Pancreas (tissue), 10 donors: ENCODE measurements around the gene TSHZ2. TPM values are rescaled to one million over a fixed set of nuclear protein-coding genes. Genes with fewer than 3 reads are reported as not detected.

ENCODE experiments used
- ATAC-seq, 4 donors: fragments of 200-7000 bp; cut with Tn5 transposase; one replicate each; pipeline versions ENCODE4 v1.8.0 to v1.9.1; 2020; ENCODE audit warnings: mild to moderate bottlenecking in 4 of 4, moderate library complexity in 4 of 4
- DNase-seq, 6 donors: peaks; one replicate each; pipeline ENCODE4 v3.0.0-alpha.2; 2020
- FAIRE-seq: peaks from 2 replicates; lab custom pipeline; 2012; peaks lifted over from hg19 to GRCh38; lab: Jason Lieb, UNC
- H3K27ac ChIP-seq, 4 donors: fragments of 200-600 bp; sonication (generic); 1 replicate in 3 of 4; 2 replicates in 1 of 4; pipeline versions ENCODE4 v1.5.0 to v1.8.0; 2020
- H3K27me3 ChIP-seq, 4 donors: fragments of 200-600 bp; one replicate each; pipeline ENCODE4 v1.8.0; 2021
- H3K36me3 ChIP-seq, 3 donors: fragments of 200-600 bp; sonication (generic) in 1 of 3; one replicate each; pipeline versions ENCODE4 v1.5.0 to v1.8.0; 2020 to 2021
- H3K4me1 ChIP-seq, 3 donors: fragments of 200-600 bp; one replicate each; pipeline ENCODE4 v1.8.0; 2021
- H3K4me3 ChIP-seq, 4 donors: fragments of 200-600 bp; sonication (generic) in 2 of 4; one replicate each; pipeline versions ENCODE4 v1.5.0 to v1.8.0; 2020 to 2021
- H3K9me3 ChIP-seq, 4 donors: fragments of 200-600 bp; one replicate each; pipeline ENCODE4 v1.8.0; 2021
- CTCF ChIP-seq, 4 donors: fragments of 200-600 bp; sonication (generic) in 3 of 4; IDR thresholded peaks; one replicate each; pipeline versions ENCODE4 v1.5.0 to v1.8.0; 2021; ENCODE audit warnings: antibody characterized with exemption in 4 of 4
- WGBS, 2 donors: extraction: QIAGEN DNeasy Blood & Tissue Kit; methylation state at CpG; one replicate each; pipeline ENCODE4 v1.1.7; 2013; 5-methylcytosine and 5-hydroxymethylcytosine counted together
- intact Hi-C, 3 donors: fragments of 100-400 bp; cut with DNase I; formaldehyde crosslinking; loops; one replicate each; pipeline versions ENCODE4 v1.11.1 to v1.14.2; 2022
- polyA plus RNA-seq, 2 donors: library from polyadenylated mRNA; stranded (reverse); fragments of 200-250 nt; gene quantifications; one replicate each; pipeline ENCODE4 v1.2.3, GENCODE V29; 2013
- total RNA-seq, 6 donors: library from RNA; stranded (reverse); fragmentation: NEBNext Ultra II Directional in 4 of 6; extraction: Animal tissue kit (Norgen Biotek cat#: 25700) in 4 of 6; gene quantifications; one replicate each; pipeline versions ENCODE4 v1.2.1 to v1.2.4, GENCODE V29; 2021 to 2023
- donor health status: healthy with polysubstance abuse.
- donor health status: DM: no; HTN: no; CAD: no; lungs with moderate emphysema.
- donor health status: DM: no; HTN: no; CAD: no.
- donor health status: control.
- donor health status: control.
- donor health status: Bipolar disorder and iron deficiency.
- donor health status: DM: yes; HTN: yes; CAD: no.
- donor health status: DM: no; HTN: no; CAD: no.
- donor health status: DM: no; HTN: no; CAD: no.
- donor health status: DM: yes; HTN: yes; CAD: no.

Gene TSHZ2
- total and polyA plus RNA-seq, 8 donors = 2.2 to 23.5 (median 4.5) TPM

GRCh38 chr20:52945862-52946522, 26.2 kb upstream of the TSHZ2 start:
- no peaks in the 10 kb centered on the region for H3K27me3 ChIP-seq
- H3K36me3 ChIP-seq = no peaks in the 10 kb centered on the region
- DNase-seq (no peak), FAIRE-seq (no peak), ATAC-seq (peak in 3 of 4 donors; percentile 41 to 87 (median 65))
- no peaks in the 10 kb centered on the region for H3K9me3 ChIP-seq
- TF ChIP-seq CTCF (IDR thresholded peaks at IDR 0.05) = no peak
- intact Hi-C loops = no loop called here
- H3K4me1 ChIP-seq = no peaks in the 10 kb centered on the region
- WGBS, 2 donors = 53 to 58% methylated on average over 2 of the region's 2 CpGs
- H3K27ac ChIP-seq = peak overlapping the region in 1 of 4 donors; percentile 13
- H3K4me3 ChIP-seq = no peak overlapping the region

GRCh38 chr20:52948491-52948890, 23.7 kb upstream of the TSHZ2 start:
- no peak for TF ChIP-seq CTCF (IDR thresholded peaks at IDR 0.05)
- ATAC-seq (no peak), DNase-seq (no peak), FAIRE-seq (no peak)
- Histone ChIP-seq H3K27ac (no peak overlapping the region), H3K4me3 (no peak overlapping the region), H3K27me3 (no peaks in the 10 kb centered on the region), H3K36me3 (no peaks in the 10 kb centered on the region), H3K4me1 (no peaks in the 10 kb centered on the region), H3K9me3 (no peaks in the 10 kb centered on the region)
- WGBS, 2 donors = 89 to 92% methylated on average over 1 of the region's 1 CpG
- intact Hi-C loops = no loop called here

GRCh38 chr20:52953020-52953419, 19.1 kb upstream of the TSHZ2 start:
- Histone ChIP-seq H3K27me3 (no peaks in the 10 kb centered on the region), H3K36me3 (no peaks in the 10 kb centered on the region), H3K4me3 (no peak overlapping the region), H3K4me1 (no peaks in the 10 kb centered on the region), H3K9me3 (no peaks in the 10 kb centered on the region), H3K27ac (no peak overlapping the region)
- no peak for TF ChIP-seq CTCF (IDR thresholded peaks at IDR 0.05)
- WGBS, 2 donors = 70 to 83% methylated on average over 1 of the region's 1 CpG
- FAIRE-seq = no peak
- intact Hi-C loops = no loop called here
- ATAC-seq = no peak
- DNase-seq = no peak

GRCh38 chr20:52954849-52955248, 17.3 kb upstream of the TSHZ2 start:
- ATAC-seq (no peak), DNase-seq (no peak), FAIRE-seq (no peak)
- intact Hi-C loops = no loop called here
- Histone ChIP-seq H3K4me3 (no peak overlapping the region), H3K27me3 (no peaks in the 10 kb centered on the region), H3K36me3 (no peaks in the 10 kb centered on the region), H3K9me3 (no peaks in the 10 kb centered on the region), H3K27ac (no peak overlapping the region), H3K4me1 (no peaks in the 10 kb centered on the region)
- WGBS, 2 donors = 72 to 82% methylated on average over 6 of the region's 6 CpGs
- no peak for TF ChIP-seq CTCF (IDR thresholded peaks at IDR 0.05)

DNA sequence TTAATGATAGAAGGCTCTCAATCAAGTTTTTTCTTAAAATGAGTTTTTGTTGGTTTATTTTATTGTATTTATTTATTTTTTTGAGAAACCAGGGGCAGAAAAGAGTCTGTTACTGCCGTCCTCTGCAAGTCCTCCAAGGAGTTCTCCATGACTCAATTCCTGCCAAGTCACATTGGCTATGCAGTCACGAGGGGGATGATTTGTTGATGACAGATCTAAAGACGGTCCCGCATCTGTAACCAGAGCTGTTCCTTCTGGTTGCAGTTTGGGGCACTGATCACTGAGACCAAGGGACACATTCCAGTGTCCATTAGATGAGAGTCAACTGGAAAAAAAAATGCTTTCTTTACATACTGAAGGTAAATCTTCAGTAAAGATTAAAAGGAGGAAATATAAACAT, 13.9 kb upstream of the TSHZ2 start:
- intact Hi-C loops = no loop called here
- Histone ChIP-seq H3K9me3 (no peaks in the 10 kb centered on the region), H3K4me1 (no peaks in the 10 kb centered on the region), H3K27me3 (no peaks in the 10 kb centered on the region), H3K4me3 (no peak overlapping the region), H3K27ac (no peak overlapping the region), H3K36me3 (no peaks in the 10 kb centered on the region)
- 75 to 89% methylated on average over 4 of the region's 4 CpGs for WGBS, 2 donors
- DNase-seq (no peak), ATAC-seq (no peak), FAIRE-seq (no peak)
- TF ChIP-seq CTCF (IDR thresholded peaks at IDR 0.05) = no peak
